SK-N-SH (cell line): ENCODE results near the gene DCHS1.

Experiments
- CTCF ChIP-seq: fragments of 200-600 bp; sonication (generic); IDR thresholded peaks from 2 replicates; pipeline ENCODE4 v1.6.1; 2017; ENCODE audit warnings: antibody characterized with exemption, mild to moderate bottlenecking, moderate library complexity
- EP300 ChIP-seq, 2 experiments: IDR thresholded peaks; 2 replicates each; pipeline versions ENCODE4 v1.4.0 to v1.6.1; 2012; ENCODE audit warnings: borderline replicate concordance in 1 of 2, low read depth in 1 of 2, low read length in 1 of 2
- RAD21 ChIP-seq: IDR thresholded peaks from 2 replicates; pipeline ENCODE4 v1.6.1; 2012; ENCODE audit warnings: mild to moderate bottlenecking, low read length
- RFX5 ChIP-seq: IDR thresholded peaks from 2 replicates; pipeline ENCODE4 v1.6.1; 2012; ENCODE audit warnings: mild to moderate bottlenecking, improper control_type of control experiment, low read length
- SIN3A ChIP-seq: IDR thresholded peaks from 2 replicates; pipeline ENCODE4 v1.6.1; 2012; ENCODE audit warnings: low read depth, mild to moderate bottlenecking, low read length, moderate library complexity, borderline replicate concordance
- TEAD4 ChIP-seq: IDR thresholded peaks from 2 replicates; pipeline ENCODE4 v1.4.0; 2012; ENCODE audit warnings: mild to moderate bottlenecking, borderline replicate concordance; ENCODE audit not compliant: insufficient read depth
- USF2 ChIP-seq: fragments of 150-350 bp; IDR thresholded peaks from 2 replicates; pipeline ENCODE4 v1.6.1; 2017; ENCODE audit warnings: antibody characterized with exemption, low read length, low read depth, borderline replicate concordance

DNA sequence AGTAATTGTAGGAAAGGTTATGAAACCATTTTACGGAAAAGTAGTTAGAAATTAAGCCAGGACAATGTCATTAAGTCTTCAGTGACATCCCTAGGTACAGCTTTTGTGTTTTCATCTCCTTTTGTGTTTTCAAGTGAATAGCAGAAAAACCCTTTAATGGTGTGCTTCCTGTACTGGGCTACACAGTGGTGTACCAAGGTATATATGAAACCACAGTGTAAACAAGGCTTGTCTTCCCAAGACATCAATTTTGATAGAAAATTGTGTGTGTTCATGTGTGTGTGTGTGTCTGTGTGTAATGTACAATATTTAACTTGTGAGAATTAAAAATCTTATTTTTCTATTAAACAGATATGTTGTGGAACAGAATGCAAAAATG lies 18.6 kb upstream of the DCHS1 start:
- TF ChIP-seq CTCF, result no peak
- no peak for TF ChIP-seq EP300 (IDR thresholded peaks at IDR 0.05; ENCODE audit: borderline replicate concordance in 1 of 2, low read depth in 1 of 2, low read length in 1 of 2)
- TF ChIP-seq RFX5, result no peak
- no peak for TF ChIP-seq TEAD4
- TF ChIP-seq USF2, result no peak
- no peak for TF ChIP-seq SIN3A
- no peak for TF ChIP-seq RAD21
